Stomach smooth muscle (tissue), 2 donors: ENCODE measurements around the gene DHX40.

ENCODE experiments used
- H3K27ac ChIP-seq: one replicate; pipeline ENCODE4 v1.7.0; 2013; ENCODE audit warnings: mild to moderate bottlenecking, low read length, inconsistent platforms
- H3K27me3 ChIP-seq, 2 donors: one replicate each; pipeline ENCODE4 v1.7.0; 2013; ENCODE audit warnings: low read length in 2 of 2; ENCODE audit not compliant: insufficient read depth in 2 of 2, control insufficient read depth in 1 of 2
- H3K36me3 ChIP-seq, 2 donors: one replicate each; pipeline ENCODE4 v1.7.0; 2013; ENCODE audit warnings: low read length in 2 of 2; ENCODE audit not compliant: control insufficient read depth in 2 of 2, insufficient read depth in 2 of 2
- H3K4me1 ChIP-seq: one replicate; pipeline ENCODE4 v1.7.0; 2013; ENCODE audit warnings: low read length; ENCODE audit not compliant: control insufficient read depth, insufficient read depth
- H3K4me3 ChIP-seq, 2 donors: one replicate each; pipeline ENCODE4 v1.7.0; 2013; ENCODE audit warnings: low read length in 2 of 2
- H3K9ac ChIP-seq, 2 donors: one replicate each; pipeline ENCODE4 v1.7.0; 2013; ENCODE audit warnings: low read length in 2 of 2, mild to moderate bottlenecking in 1 of 2
- H3K9me3 ChIP-seq, 2 donors: one replicate each; pipeline ENCODE4 v1.7.0; 2013; ENCODE audit warnings: low read length in 2 of 2; ENCODE audit not compliant: control insufficient read depth in 2 of 2
- donor health status: healthy.
- donor health status: Pancreatic carcinoma.

The DHX40 gene

DNA sequence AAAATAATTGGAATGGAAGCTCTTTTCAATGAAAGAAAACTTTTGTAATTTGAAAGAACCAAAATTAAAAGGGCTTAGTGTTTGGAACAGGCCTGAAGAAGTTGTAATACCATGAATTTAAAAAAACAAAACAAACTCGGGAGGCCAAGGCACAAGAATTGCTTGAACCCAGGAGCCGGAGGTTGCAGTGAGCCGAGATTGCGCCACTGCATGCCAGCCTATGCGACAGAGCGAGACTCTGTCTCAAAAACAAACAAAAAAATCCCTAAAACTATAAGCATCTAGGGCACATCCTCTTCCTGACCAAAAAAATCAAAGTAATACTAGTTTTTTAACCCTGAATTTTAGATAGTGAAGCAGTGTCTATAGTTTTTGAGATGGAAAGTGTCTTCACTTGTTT is 67.0 kb downstream of the DHX40 start:
- H3K4me1 ChIP-seq: peaks cover 8% of the 10 kb centered on the region
- H3K4me3 ChIP-seq: no peak overlapping the region
- no peaks in the 10 kb centered on the region for H3K36me3 ChIP-seq
- no peaks in the 10 kb centered on the region for H3K9me3 ChIP-seq
- no peak overlapping the region for H3K9ac ChIP-seq
- no peak overlapping the region for H3K27ac ChIP-seq
- H3K27me3 ChIP-seq: no peaks in the 10 kb centered on the region

DNA sequence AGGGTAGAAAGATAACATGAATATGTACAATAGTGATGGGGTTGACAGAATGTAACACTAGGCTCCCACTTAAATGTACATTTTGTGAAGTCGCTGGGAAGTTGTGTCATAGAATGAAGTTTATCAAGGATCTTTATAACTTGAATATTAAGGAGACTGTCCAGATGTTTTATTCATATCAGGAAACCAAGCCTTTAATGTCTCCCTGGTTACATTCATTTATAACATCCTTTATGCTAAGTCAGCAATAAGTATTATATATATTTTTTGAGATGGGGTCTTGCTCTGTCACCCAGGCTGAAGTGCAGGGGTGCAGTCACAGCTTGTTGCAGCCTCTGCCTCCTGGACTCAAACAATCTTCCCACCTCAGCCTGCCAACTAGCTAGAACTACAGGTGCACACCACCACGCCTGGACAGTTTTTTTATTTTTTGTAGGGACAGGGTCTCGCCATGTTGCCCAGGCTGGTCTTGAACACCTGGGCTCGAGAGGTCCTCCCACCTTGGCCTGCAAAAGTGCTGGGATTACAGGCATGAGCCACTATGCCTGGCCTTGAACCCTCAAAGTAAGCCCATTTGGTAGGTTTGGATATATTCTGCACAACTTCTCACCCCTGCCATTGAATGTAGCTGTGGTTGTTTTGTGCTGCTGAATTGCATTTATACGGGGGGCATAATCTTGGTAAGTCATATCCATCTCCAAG is 68.4 kb downstream of the DHX40 start:
- no peak overlapping the region for H3K27ac ChIP-seq
- no peak overlapping the region for H3K9ac ChIP-seq
- H3K9me3 ChIP-seq: no peaks in the 10 kb centered on the region
- peaks cover 10% of the 10 kb centered on the region for H3K4me1 ChIP-seq
- H3K27me3 ChIP-seq: no peaks in the 10 kb centered on the region
- no peak overlapping the region for H3K4me3 ChIP-seq
- H3K36me3 ChIP-seq: no peaks in the 10 kb centered on the region

- no peak overlapping the region for H3K9ac ChIP-seq
- no peaks in the 10 kb centered on the region for H3K36me3 ChIP-seq
- peaks cover 6% of the 10 kb centered on the region for H3K4me1 ChIP-seq
- no peak overlapping the region for H3K27ac ChIP-seq
- no peaks in the 10 kb centered on the region for H3K27me3 ChIP-seq
- no peak overlapping the region for H3K4me3 ChIP-seq
- no peaks in the 10 kb centered on the region for H3K9me3 ChIP-seq
These were observed 69.5 kb downstream of the DHX40 start for GRCh38 chr17:59634632-59635541.

- peaks cover 6% of the 10 kb centered on the region for H3K4me1 ChIP-seq
- no peaks in the 10 kb centered on the region for H3K36me3 ChIP-seq
- no peaks in the 10 kb centered on the region for H3K9me3 ChIP-seq
- H3K27ac ChIP-seq: no peak overlapping the region
- no peaks in the 10 kb centered on the region for H3K27me3 ChIP-seq
- no peak overlapping the region for H3K4me3 ChIP-seq
- H3K9ac ChIP-seq: no peak overlapping the region
These were observed 72.4 kb downstream of the DHX40 start for GRCh38 chr17:59637611-59638310.

DNA sequence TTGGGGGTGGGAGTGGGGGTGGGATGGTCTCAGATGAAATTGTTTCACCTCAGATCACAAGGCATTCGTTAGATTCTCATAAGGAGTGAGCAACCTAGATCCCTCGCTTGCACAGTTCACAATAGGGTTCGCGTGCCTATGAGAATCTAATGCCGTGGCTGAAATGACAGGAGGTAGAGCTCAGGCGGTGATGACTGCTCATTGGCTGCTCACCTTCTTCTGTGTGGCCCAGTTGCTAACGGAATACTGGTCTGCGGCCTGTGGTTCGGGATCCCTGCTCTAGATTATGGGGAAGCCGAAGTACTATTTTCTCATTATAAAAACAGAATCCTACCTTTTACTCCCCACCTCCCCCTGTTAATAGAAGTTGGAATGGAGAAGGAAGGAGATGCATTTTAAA is 73.1 kb downstream of the DHX40 start:
- Histone ChIP-seq H3K4me1 (peaks cover 6% of the 10 kb centered on the region), H3K27ac (no peak overlapping the region), H3K9me3 (no peaks in the 10 kb centered on the region), H3K4me3 (no peak overlapping the region), H3K27me3 (no peaks in the 10 kb centered on the region), H3K9ac (no peak overlapping the region), H3K36me3 (no peaks in the 10 kb centered on the region)

GRCh38 chr17:59641799-59642484 is 76.5 kb downstream of the DHX40 start:
- no peak overlapping the region for H3K27ac ChIP-seq
- H3K36me3 ChIP-seq: peaks cover 0 to 10% of the 10 kb centered on the region in 2 donors
- H3K9ac ChIP-seq: no peak overlapping the region
- peaks cover 2% of the 10 kb centered on the region for H3K4me1 ChIP-seq
- no peak overlapping the region for H3K4me3 ChIP-seq
- H3K9me3 ChIP-seq: no peaks in the 10 kb centered on the region
- no peaks in the 10 kb centered on the region for H3K27me3 ChIP-seq

- Histone ChIP-seq H3K4me1 (peaks cover 2% of the 10 kb centered on the region), H3K27me3 (no peaks in the 10 kb centered on the region), H3K9me3 (no peaks in the 10 kb centered on the region), H3K4me3 (no peak overlapping the region), H3K36me3 (peaks cover 0 to 13% of the 10 kb centered on the region in 2 donors), H3K27ac (no peak overlapping the region), H3K9ac (no peak overlapping the region)
These were observed 77.2 kb downstream of the DHX40 start for GRCh38 chr17:59642565-59642964.

- Histone ChIP-seq H3K27me3 (no peaks in the 10 kb centered on the region), H3K9me3 (no peaks in the 10 kb centered on the region), H3K27ac (no peak overlapping the region), H3K9ac (no peak overlapping the region), H3K36me3 (peaks cover 0 to 15% of the 10 kb centered on the region in 2 donors), H3K4me3 (no peak overlapping the region), H3K4me1 (no peaks in the 10 kb centered on the region)
These were observed 78.0 kb downstream of the DHX40 start for GRCh38 chr17:59643159-59644140.

DNA sequence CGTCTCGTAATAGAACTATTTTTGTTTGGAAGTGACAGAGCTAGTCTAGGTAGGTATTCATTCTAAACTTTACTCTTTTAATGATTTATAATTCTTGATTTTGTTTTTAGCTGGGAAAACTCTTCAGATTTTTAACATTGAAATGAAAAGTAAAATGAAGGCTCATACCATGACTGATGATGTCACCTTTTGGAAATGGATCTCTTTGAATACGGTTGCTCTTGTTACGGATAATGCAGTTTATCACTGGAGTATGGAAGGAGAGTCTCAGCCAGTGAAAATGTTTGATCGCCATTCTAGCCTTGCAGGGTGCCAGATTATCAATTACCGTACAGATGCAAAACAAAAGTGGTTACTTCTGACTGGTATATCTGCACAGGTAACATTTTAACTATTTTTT is 81.9 kb downstream of the DHX40 start:
- Histone ChIP-seq H3K4me1 (no peaks in the 10 kb centered on the region), H3K27me3 (no peaks in the 10 kb centered on the region), H3K27ac (no peak overlapping the region), H3K36me3 (peaks cover 8 to 34% of the 10 kb centered on the region in 2 donors), H3K4me3 (no peak overlapping the region), H3K9ac (no peak overlapping the region), H3K9me3 (no peaks in the 10 kb centered on the region)
